RPMI7951 (cell line): ENCODE data around the gene ZNF827. TPM values are rescaled to one million over a fixed set of nuclear protein-coding genes. Genes with fewer than 3 reads are reported as not detected.

ENCODE experiments used
- DNase-seq: peaks from one replicate; pipeline ENCODE4 v3.0.0-alpha.2; 2012; ENCODE audit warnings: low read depth
- total RNA-seq: library from RNA; depleted of rRNA; stranded (reverse); fragments of >200 nt; shearing (Covaris generic); gene quantifications from 2 replicates; pipeline ENCODE4 v1.2.3, GENCODE V29; 2014

The ZNF827 gene
- total RNA-seq, 1 experiment from 2014 or later: 6.5 TPM

GRCh38 chr4:145933134-145933533 lies 5.5 kb downstream of the ZNF827 start:
- DNase-seq: no peak

DNA sequence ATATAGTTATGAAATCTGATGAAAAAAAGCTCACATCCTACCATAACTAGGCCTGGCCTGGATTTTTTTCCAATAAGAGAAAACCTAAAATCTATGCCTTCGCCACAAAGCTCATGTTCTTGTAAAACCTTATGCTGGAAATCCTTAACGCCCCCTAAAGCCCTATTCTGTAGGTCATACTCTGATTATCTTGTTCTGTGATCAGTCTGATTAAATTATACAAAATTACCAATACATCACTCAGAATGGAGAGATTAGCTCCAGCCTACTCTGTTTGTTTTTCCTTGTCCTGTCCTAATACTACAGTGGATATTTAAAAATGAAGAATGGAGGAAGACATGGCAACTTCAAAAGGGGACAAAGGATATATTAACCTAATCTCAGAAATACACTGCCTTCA lies 7.2 kb downstream of the ZNF827 start:
- no peak for DNase-seq

DNA sequence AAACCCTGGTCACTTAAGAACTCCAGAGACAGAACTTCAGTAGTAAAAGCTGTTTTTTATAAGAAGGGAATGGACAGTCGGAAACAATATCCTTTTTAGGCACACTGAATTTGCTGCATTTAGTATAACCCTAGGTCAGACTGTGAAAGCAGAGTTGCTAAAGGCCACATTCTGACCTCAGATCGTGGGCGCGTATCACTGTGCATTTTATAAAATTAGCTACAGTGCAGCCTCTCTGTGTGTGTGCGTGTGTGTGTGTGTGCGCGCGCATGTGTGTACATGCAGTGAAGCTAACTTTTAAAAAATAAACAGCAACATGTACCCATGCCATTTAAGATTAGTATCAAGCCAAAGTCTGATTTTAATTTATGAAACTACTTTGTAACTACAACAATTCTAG lies 8.0 kb downstream of the ZNF827 start:
- no peak for DNase-seq

DNA sequence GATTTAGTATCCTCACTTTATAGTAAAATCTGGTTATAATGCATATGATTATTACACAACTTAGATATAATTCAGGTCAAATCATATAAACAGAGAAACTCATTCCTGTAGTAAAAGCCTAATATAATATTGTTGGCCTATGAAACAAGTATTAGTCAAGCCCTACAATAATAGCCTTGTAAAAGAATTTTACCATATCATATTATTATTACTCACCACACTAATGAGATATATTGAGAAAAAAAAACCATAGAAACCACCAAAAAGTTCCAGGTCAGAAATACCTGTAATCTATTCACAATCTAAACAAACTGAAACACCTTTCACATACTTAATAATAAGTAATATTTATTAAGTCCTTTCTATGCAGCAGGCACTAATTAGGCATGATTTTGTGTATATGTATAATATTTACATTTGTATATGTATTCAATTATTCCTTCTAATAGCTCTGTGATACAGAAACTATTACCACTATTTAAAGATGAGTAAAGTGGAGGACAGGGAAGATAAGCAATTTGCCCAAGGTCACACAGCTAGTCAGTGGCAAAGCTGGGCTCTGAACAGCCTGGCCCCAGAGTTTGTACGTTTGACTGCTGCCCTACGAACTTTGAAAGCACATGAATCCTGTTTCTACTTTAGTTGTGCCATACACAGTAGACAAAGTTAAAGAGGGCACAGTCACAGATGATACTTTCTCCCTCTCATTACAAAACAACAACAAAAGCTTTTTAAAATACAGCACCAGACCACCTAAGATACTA lies 9.0 kb downstream of the ZNF827 start:
- no peak for DNase-seq

GRCh38 chr4:145928748-145929147 lies 9.9 kb downstream of the ZNF827 start:
- DNase-seq: no peak

DNA sequence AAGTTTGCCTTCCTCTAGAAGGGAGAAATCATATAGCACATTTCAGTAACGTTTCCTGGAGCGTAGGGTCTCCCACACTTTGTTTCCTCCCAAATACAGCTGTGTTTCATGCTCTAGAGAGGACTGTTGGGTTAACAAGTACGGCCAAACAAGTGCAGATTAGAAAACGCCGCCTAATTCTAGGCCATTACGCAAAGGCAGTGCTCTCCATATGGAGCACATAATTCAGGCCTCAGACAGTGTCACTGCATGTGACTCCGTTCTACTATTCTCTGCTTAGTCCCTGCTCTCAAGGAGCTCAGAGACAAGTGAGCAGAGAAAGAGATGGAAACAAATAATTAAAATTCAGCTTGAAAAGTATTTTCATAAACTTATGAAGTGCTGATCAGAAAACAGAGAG lies 11.6 kb downstream of the ZNF827 start:
- no peak for DNase-seq

- no peak for DNase-seq
These were observed 17.4 kb downstream of the ZNF827 start for GRCh38 chr4:145921231-145921630.

DNA sequence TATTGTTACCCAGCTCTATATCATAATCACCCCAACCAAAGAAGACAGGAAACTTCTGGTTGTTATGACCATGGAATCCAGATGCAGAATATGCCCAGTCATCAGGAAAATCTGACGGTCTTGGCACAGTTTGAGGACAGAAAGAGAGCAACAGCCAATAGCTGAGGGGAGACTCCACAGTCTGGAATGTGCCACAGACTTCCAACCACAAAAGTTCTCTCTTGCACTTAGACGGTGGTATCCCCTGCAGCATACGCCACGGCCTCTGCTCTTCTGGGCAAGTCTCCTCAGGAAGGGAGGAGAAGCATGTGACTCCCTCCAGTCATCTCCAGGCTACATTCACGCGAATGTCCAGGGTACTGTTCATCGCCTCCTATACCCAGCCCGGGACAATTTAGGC lies 18.4 kb downstream of the ZNF827 start:
- peak; percentile 96 for DNase-seq

- no peak for DNase-seq
These were observed 26.2 kb downstream of the ZNF827 start for GRCh38 chr4:145912376-145912775.

- DNase-seq: no peak
These were observed 28.9 kb downstream of the ZNF827 start for GRCh38 chr4:145909773-145910172.

DNA sequence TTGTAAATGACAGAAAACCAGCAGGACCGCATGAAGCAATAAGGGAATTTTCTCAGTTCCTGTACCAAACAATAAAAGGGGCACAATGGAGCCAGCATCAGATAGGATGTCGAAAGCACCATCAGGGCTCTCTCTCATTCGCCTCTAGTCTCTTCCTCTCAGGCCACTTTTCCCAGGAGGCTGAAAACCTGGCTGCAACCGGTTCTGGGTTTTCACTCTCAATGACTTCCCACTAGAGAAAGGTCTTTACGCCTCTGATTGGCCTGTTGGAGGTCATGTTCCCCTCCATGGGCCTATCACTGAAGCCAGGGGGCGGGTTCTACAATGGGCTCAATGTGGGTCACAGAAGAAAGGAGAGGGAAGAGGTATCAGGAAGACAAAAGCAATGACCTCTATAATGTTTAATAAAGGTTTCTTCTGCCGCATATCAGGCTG lies 29.3 kb downstream of the ZNF827 start:
- DNase-seq: no peak

- no peak for DNase-seq
These were observed 30.8 kb downstream of the ZNF827 start for GRCh38 chr4:145907812-145908211.

DNA sequence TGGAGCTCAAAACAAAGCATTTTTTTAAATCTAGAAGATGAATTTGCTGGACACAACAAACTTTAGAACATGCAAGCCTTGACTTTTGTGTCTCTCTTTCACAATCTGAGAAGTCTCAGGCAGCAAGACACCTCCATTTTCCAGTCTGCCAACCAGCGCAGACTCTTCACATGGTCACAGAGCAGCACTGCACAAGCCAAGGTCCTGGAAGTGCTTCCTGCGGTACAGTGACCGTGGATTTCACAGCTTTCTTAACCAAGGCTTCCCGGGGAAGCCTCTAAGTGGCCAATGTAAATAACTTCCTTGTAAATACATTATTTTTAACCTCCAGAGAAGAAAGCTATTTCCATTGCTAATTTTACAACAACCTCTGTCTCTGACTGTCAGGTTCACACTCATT lies 31.2 kb downstream of the ZNF827 start:
- no peak for DNase-seq

- DNase-seq: no peak
These were observed 34.0 kb downstream of the ZNF827 start for GRCh38 chr4:145904413-145905177.

DNA sequence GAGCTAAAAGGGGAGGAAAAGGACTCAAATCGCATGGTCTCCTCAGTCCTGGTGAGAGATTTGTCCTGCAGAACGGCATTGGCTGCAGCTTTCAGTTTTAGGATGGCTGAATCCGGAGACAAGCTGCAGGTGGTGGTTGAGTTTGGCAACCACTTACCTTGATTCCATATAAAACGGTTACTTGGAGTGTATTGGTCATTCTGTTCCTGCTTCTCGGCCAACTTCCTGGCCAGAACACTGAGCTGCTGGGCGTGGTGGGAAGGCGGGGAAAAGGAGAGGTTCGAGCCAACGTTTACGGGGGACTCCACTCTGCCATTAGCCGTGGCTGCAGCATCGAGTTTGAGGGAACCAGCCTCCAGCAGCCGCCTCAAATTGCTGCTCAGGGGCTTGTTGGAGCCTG lies 36.1 kb downstream of the ZNF827 start:
- DNase-seq: no peak

DNA sequence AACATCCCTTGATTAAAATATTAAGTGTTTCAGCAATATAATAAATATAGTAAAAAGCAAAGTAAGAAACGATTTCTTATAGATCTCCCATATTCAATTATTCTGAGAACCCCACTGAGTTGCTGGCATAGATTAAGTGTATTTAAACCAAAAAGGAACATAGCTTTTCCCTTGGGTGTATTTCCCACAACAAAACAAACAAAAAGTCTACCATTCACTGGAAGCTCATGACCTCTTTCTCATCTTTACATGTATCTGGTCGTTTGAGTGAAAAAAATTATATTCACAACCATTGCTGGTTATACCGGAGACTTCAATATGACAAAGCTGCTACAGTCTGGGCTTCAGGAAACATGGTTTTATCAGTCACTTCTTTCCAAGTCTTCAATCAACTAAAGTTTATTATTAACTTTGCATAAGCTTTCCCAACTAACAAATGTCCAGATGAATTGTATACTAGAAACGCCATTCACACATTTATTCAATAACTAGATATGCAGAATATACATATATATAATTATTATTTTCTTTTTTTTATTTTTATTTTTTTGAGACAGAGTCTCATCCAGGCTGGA lies 38.6 kb downstream of the ZNF827 start:
- no peak for DNase-seq

GRCh38 chr4:145898926-145899531 lies 39.6 kb downstream of the ZNF827 start:
- no peak for DNase-seq

- no peak for DNase-seq
These were observed 40.2 kb downstream of the ZNF827 start for GRCh38 chr4:145898466-145898865.

- no peak for DNase-seq
These were observed 43.6 kb downstream of the ZNF827 start for GRCh38 chr4:145895056-145895455.

DNA sequence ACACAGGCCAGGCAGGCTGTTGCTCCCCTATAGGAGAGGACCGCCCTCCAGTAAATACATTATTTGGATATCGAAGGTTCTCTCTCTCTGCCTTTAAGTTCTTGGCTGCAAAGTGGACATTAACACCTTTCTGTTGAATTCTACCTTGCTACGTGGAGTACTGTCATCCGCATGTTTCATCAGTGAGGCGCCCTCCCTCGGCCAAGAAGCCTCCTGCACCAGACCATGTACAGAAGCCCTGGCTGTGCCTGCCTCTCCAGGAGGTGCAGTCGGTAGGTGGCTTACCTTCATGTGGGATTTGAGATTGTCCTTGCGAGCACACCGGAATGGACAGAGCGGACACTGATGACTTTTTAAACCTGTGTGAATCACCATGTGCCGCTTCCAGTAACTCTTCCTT lies 46.7 kb downstream of the ZNF827 start:
- DNase-seq: no peak

- DNase-seq: no peak
These were observed 47.9 kb downstream of the ZNF827 start for GRCh38 chr4:145890689-145891088.

DNA sequence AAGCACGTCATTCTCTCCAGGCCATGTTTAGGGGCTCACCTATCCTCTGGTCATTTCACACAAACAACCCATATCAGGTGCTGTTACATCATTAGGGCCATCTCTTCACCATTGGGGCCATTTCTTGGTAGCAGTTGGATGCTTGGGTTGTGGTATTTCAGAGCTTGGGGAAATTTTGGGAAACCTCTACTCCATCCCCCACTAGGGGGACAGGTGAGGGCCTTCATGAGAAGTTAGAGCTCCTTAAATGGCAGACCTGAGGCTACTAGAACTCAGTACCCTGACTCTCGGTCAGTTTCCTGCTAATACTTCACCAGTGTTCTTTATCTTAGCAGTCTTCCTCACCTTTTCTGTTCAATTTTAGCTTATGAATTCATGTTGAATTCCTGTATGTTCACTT lies 50.2 kb downstream of the ZNF827 start:
- DNase-seq: no peak
